HS-27A (cell line): ENCODE data around the gene PFKFB3.
"Not testable (repeated sequence)": the region's sequence is repeated elsewhere in the genome, so short reads cannot be mapped to it uniquely, and the experiment has no call there.

Experiments
- DNase-seq: peaks from one replicate; pipeline ENCODE4 v3.0.0-alpha.2; 2012; ENCODE audit warnings: low read depth, missing footprints

PFKFB3 gene

DNA sequence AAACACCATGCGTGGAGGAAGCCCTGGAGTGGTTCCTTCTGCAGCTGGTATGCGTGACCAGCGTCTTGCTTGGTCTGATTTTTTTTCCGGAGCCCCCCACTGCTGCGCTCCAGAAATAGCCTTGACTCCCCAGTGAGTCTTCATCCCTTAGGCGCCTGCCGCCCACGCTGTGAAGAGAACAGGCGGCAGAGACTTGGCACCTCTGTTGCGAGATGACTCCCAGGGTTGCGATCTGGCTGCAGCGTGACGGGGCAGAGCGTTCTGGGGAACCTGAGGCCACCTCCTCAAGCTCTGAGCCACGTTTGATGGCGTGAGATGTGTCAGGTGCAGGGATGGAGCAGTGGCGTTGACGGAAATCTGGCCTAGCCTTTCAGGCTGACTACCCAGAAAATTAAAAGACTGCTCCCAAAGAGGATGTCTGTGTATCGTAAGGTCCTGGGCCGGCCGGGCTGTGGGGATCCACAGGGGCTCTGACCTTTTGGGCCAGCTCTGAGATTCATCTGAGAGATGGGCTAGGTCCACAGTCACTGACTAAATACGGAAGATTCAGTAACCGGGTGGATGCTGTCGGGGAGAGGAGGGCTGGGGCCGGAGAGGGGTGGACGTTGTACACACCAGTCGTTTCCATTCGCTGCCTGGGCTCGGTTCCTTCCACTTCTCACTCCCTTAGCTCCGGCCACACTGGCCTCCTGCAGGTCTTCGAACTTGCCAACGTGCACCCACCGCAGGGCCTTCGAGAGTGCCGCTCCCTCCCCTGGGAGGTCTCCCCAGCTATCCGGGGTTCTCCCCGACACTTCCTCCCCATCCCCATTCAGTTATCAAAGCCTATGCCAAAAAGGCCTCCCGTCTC, 33.8 kb downstream of the PFKFB3 start:
- no peak for DNase-seq

GRCh38 chr10:6237199-6237530, 34.4 kb downstream of the PFKFB3 start:
- no peak for DNase-seq

DNA sequence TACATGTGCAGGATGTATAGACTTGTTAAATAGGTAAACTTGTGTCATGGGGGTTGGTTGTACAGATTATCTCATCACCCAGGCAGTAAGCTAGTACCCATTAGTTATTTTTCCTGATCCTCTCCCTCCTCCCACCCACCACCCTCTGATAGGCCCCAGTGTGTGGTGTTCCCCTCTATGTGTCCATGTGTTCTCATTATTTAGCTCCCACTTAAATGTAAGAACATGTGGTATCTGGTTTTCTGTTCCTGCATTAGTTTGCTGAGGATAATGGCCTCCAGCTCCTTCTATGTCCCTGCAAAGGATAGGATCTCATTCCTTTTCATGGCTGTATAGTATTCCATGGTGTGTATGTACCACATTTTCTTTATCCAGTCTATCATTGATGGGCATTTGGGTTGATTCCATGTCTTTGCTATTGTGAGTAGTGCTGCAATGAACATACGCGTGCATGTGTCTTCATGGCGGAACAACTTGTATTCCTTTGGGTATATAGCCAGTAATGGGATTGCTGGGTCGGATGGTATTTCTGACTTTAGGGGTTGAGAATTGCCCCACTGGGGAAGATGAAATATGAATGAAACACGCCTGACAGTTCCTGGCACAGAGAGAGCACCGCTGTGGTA, 36.0 kb downstream of the PFKFB3 start:
- DNase-seq, result not testable (repeated sequence)

GRCh38 chr10:6239213-6239991, 36.7 kb downstream of the PFKFB3 start:
- DNase-seq, result peak; percentile 62

DNA sequence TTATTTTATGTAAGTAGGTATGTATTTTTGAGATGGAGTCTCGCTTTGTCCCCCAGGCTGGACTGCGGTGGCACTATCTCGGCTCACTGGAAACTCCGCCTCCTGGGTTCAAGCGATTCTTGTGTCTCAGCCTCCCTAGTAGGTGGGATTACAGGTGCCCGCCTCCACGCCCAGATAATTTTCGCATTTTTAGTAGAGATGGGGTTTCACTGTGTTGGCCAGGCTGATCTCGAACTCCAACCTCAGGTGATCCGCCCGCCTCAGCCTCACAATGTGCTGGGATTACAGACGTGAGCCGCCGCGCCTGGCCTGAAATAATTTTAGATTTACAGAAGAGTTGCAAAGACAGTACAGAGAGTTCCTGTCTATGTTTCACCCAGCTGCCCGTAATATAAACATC, 37.5 kb downstream of the PFKFB3 start:
- no peak for DNase-seq

DNA sequence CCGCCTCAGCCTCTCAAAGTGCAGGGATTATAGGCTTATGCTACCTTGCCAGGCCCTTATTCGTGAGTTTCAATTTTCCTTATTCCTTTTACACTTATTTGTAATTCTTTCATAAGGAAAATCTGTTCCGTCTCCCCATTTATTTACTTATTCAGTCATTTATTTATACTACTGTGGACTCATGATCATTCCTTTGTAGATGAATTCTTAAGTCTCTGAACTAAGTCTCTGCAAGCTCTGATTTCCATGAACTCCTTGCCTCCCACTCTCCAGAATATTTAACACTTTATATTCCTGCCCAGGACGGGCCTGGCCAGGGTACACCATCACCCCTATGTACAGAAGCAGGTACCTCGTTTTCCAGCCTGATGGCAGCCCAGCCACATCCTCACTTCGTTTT, 39.4 kb downstream of the PFKFB3 start:
- DNase-seq, result no peak

DNA sequence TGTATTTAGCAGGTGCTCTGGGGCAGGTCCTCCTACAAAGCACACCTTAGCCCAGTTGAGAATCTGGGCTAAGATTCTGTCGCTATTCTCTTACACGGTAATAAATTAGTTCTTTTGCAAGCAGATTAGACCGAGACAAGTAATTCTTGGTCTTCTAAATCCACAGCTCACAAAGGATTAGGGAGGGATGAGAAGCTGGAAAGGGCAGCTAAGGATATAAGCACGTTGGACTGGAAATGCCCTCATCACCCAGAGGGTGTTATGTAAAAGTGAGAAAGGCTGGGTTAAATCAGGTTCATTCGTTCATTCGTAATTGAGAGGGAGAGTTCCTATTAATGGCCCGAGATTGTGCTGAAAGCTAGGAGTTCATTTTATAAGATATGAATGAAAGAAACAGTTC, 41.8 kb downstream of the PFKFB3 start:
- DNase-seq, result no peak

DNA sequence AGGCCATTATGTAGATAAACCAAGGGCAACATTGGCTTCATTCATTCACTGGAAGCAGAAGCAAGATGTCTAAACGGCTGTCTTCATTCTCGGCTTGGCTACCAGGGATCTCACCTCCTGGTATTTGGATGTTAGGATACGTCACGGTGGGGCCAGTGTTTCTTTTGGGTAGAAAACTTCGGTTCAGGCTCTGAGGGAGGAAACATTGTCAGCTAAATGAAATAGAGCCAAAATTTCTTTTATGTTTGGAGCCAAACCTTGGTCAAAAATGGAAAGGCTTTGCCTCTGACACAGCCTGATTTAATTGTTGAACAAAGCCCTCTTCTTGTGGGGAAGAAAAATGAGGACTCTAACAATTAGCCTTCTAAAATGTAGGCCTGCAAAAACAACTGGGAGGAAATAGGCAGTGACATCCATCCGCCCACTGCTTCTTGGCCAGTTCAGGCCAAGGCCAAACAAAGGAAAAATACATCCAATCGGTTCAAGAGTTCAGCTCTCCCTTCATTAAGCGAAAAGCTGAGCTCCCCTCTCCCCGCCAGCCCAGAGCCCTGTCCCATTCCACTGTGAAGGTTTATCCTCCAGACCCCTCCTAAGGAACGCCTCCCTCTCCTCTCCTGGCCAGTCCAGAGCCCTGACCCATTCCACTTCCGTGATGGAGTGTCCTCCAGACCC, 44.4 kb downstream of the PFKFB3 start:
- DNase-seq, result no peak

DNA sequence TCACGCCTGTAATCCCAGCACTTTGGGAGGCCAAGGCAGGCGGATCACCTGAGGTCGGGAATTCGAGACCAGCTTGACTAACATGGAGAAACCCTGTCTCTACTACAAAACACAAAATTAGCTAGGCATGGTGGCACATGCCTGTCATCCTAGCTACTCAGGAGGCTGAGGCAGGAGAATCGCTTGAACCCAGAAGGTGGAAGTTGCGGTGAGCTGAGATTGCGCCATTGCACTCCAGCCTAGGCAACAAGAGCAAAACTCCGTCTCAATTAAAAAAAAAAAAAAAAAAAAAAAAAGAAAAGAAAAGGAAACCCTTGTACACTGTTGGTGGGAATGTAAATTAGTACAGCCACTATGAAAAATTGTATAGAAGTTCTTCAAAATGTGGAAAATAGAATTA, 46.2 kb downstream of the PFKFB3 start:
- not testable (repeated sequence) for DNase-seq

GRCh38 chr10:6249698-6250097, 47.0 kb downstream of the PFKFB3 start:
- DNase-seq, result no peak

DNA sequence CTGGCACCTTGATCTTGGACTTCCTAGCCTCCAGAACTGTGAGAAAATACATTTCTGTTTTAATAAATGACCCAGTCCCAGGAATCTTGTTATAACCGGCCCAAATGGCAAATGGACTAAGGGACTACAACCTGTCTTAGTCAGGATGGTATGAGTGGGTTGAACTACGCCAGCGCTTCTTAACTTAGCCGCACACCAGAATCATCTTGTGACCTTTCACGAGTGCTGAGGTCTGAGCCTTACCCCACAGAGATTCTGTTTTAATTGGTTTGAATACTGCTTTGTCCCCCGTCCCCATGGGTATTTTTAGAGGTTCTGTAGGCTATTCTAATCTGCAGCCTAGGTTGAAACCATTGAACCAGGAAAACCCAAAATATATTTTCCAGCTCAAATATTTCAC, 48.0 kb downstream of the PFKFB3 start:
- no peak for DNase-seq

- DNase-seq, result no peak
Measured at GRCh38 chr10:6254201-6254600, 51.5 kb downstream of the PFKFB3 start.

DNA sequence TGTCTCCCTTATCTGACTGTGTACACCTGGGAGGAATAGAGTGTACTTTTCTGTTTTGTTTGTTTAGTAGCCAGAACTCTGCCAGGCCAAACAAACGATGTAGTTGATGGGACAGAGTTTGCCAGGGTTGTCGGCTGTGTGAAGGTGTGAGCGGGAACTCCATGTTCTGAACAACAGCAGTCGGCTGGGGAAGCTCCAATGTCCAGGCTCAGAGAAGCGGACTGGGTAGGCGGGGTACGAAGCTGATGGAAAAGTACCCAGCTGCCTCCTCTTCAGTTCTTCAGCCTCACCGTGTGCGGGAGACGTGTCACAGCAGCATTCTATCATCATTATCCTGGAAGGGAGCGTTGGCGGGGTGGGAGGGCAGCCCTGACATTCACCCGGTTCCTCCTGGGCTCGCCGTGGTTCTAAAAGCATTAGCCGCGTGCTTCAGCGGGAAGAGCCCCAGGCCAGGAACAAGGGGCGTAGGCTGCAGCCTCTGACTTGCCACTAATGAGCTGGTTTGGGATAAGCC, 52.9 kb downstream of the PFKFB3 start:
- no peak for DNase-seq

GRCh38 chr10:6256439-6256838, 53.7 kb downstream of the PFKFB3 start:
- DNase-seq, result no peak

DNA sequence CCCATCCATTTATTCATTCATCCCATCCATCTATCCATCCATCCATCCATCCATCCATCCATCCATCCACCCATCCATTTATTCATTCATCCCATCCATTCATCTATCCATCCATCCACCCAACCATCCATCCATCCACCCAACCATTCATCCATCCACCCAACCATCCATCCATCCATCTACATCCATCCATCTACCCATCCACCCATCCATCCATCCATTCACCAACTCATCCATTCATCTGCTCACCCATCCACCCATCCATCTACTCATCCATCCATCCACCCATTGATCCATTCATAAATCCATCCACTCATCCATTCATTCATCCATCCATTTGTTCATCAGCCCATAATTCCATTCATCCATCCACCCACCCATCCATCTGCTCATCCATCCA, 56.4 kb downstream of the PFKFB3 start:
- DNase-seq, result no peak

GRCh38 chr10:6260843-6261242, 58.1 kb downstream of the PFKFB3 start:
- no peak for DNase-seq

GRCh38 chr10:6267941-6268340, 65.2 kb downstream of the PFKFB3 start:
- DNase-seq, result no peak

GRCh38 chr10:6269432-6269831, 66.7 kb downstream of the PFKFB3 start:
- DNase-seq, result no peak

GRCh38 chr10:6269953-6270867, 67.5 kb downstream of the PFKFB3 start:
- DNase-seq, result no peak

DNA sequence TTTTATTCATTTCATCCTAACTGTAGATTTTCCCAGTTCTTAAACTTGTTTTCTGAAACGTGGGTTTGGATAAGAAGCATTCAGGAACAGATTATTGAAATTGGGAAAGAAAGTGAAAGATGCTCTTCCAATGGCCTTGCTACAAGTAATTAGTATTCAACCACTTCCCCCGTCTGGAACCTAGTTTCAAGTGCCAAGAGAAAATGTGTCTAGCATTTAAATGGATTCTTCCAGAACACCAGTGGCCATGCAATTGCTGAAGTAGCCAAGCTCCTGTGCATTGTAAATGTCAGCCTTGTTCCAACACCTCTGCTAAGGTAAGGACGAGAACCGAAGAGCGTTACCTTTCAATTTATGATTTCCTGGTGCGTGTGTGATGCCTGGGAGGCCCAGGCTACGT, 68.2 kb downstream of the PFKFB3 start:
- no peak for DNase-seq

DNA sequence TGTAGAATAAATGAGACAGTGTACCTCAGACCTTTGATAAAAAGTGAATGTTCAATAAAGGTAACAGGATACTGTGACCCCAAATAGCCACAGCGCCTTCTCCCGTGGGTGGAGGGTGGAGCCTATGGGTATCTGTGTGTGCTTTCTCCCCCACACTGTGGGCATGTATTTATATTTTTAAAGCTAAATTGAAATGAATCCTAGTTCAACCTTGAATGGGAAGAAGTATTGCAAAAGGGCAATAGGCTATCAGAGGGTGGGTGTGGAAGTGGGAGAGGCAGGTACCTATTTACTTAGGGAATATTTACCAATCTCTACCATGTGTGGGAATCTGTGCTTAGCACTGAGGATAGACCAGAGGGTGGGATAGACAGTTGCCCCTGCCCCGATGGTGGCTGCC, 68.9 kb downstream of the PFKFB3 start:
- DNase-seq, result no peak
